Measurements from ENCODE around the gene ATP9B. TPM values are rescaled to one million over a fixed set of nuclear protein-coding genes. Genes with fewer than 3 reads are reported as not detected.

The ATP9B gene
- total RNA-seq, 1 experiment from 2014 or later: 20.9 TPM

GRCh38 chr18:79047556-79048244, 21.5 kb upstream of the ATP9B start:
- Histone ChIP-seq H3K9ac (ENCODE audit: extremely low read depth, insufficient read length, low read length) (no peak overlapping the region), H2BK12ac (ENCODE audit: insufficient read length, low read depth, low read length) (no peak overlapping the region), H2AK5ac (ENCODE audit: insufficient read length, low read length) (no peak overlapping the region), H3K4me2 (ENCODE audit: insufficient read depth, insufficient read length, low read length) (no peak overlapping the region), H3T11ph (ENCODE audit: low read length) (no peak overlapping the region), H3K27ac (ENCODE audit: insufficient read length, low read depth, low read length) (no peak overlapping the region), H3K23ac (ENCODE audit: insufficient read length, low read depth, low read length) (no peak overlapping the region), H2BK20ac (ENCODE audit: low read depth, low read length, poor library complexity, severe bottlenecking) (no peak overlapping the region), H4K8ac (replicated peaks; ENCODE audit: insufficient read length, low read depth, low read length) (no peak overlapping the region), H3K23me2 (ENCODE audit: insufficient read length, low read depth, low read length, poor library complexity, severe bottlenecking) (no peaks in the 10 kb centered on the region), H4K91ac (ENCODE audit: insufficient read length, low read depth, low read length) (no peak overlapping the region), H2BK120ac (ENCODE audit: low read depth, low read length, poor library complexity, severe bottlenecking) (no peak overlapping the region), H3K79me2 (ENCODE audit: insufficient read depth, low read length) (no peaks in the 10 kb centered on the region), H2BK5ac (ENCODE audit: insufficient read length, low read length) (no peak overlapping the region), H3K4me1 (ENCODE audit: insufficient read depth, low read length) (no peaks in the 10 kb centered on the region), H4K20me1 (ENCODE audit: control insufficient read depth, insufficient read depth, insufficient read length) (no peaks in the 10 kb centered on the region), H3K18ac (ENCODE audit: insufficient read length, low read depth, low read length) (no peak overlapping the region), H3K56ac (ENCODE audit: insufficient read length, low read depth, low read length) (no peak overlapping the region), H3K14ac (ENCODE audit: insufficient read depth, low read length) (no peak overlapping the region), H2BK15ac (ENCODE audit: low read depth, low read length) (no peak overlapping the region), H4K5ac (ENCODE audit: insufficient read length, low read depth, low read length) (no peak overlapping the region), H3K79me1 (ENCODE audit: insufficient read depth, low read depth, low read length, poor library complexity, severe bottlenecking) (no peaks in the 10 kb centered on the region), H3K4ac (ENCODE audit: low read depth, low read length) (no peak overlapping the region), H2AFZ (ENCODE audit: low read length) (no peak overlapping the region), H3K9me3 (ENCODE audit: control insufficient read depth, low read depth, low read length) (no peaks in the 10 kb centered on the region), H3K27me3 (ENCODE audit: insufficient read depth, low read length) (no peaks in the 10 kb centered on the region)
- no peak overlapping the region for H3K4me3 Mint-ChIP-seq
- H3K9me3 Mint-ChIP-seq: peaks cover 6 to 7% of the 10 kb centered on the region in 2 experiments; a peak in 4 of 5 replicates
- DNase-seq: no peak
- peaks cover 0 to 9% of the 10 kb centered on the region in 2 experiments; a peak in 2 of 4 replicates for H3K4me1 Mint-ChIP-seq
- peaks cover 0 to 4% (median 0%) of the 10 kb centered on the region in 3 experiments; a peak in 2 of 7 replicates for H3K36me3 Mint-ChIP-seq (ENCODE audit: insufficient read depth in 1 of 3, low read depth in 3 of 3)
- peaks cover 8% of the 10 kb centered on the region; the same call in 1 of the 2 replicates for H3K27me3 Mint-ChIP-seq (ENCODE audit: low read depth)
- TF ChIP-seq CTCF (conservative IDR thresholded peaks at IDR 0.05): no peak
- H3K27ac Mint-ChIP-seq: no peak overlapping the region
- no CpG with 5 or more reads among the region's 36 CpGs for WGBS (ENCODE audit: extremely low coverage, insufficient read length, low lambda C conversion rate)
